Stimulated activated memory B cell treated with anti-CD40 and anti-IgM and Interleukin-4, amounts not matched to agents 10 μg/mL and 1 μg/mL and 100 μg/mL, for 72 hours (primary cell): ENCODE data around the gene PPP1R1C.

Experiments
- ATAC-seq: fragments of 150-1000 bp; cut with Tn5 transposase; 2 replicates; pipeline ENCODE4 v1.10.0; 2021
- H3K27ac Mint-ChIP-seq: one replicate; pipeline ENCODE4 v1.8.0; 2022; ENCODE audit warnings: mild to moderate bottlenecking, mixed read lengths
- H3K27me3 Mint-ChIP-seq: one replicate; pipeline ENCODE4 v1.8.0; 2022; ENCODE audit warnings: mixed read lengths
- H3K36me3 Mint-ChIP-seq: one replicate; pipeline ENCODE4 v1.8.0; 2022; ENCODE audit warnings: mixed read lengths
- H3K4me1 Mint-ChIP-seq: one replicate; pipeline ENCODE4 v1.8.0; 2022; ENCODE audit warnings: mixed read lengths
- H3K4me3 Mint-ChIP-seq: one replicate; pipeline ENCODE4 v1.8.0; 2022; ENCODE audit warnings: mild to moderate bottlenecking, moderate library complexity, mixed read lengths
- H3K9me3 Mint-ChIP-seq: one replicate; pipeline ENCODE4 v1.8.0; 2022; ENCODE audit warnings: mixed read lengths

PPP1R1C gene

GRCh38 chr2:182078988-182079602 lies 93.4 kb downstream of the PPP1R1C start:
- Mint-ChIP-seq H3K36me3 (no peaks in the 10 kb centered on the region), H3K27ac (no peak overlapping the region), H3K27me3 (no peaks in the 10 kb centered on the region), H3K9me3 (no peaks in the 10 kb centered on the region), H3K4me3 (no peak overlapping the region), H3K4me1 (no peaks in the 10 kb centered on the region)
- no peak for ATAC-seq

GRCh38 chr2:182080493-182080892 lies 94.8 kb downstream of the PPP1R1C start:
- no peak for ATAC-seq
- Mint-ChIP-seq H3K36me3 (no peaks in the 10 kb centered on the region), H3K27me3 (no peaks in the 10 kb centered on the region), H3K27ac (no peak overlapping the region), H3K4me1 (no peaks in the 10 kb centered on the region), H3K9me3 (no peaks in the 10 kb centered on the region), H3K4me3 (no peak overlapping the region)

GRCh38 chr2:182081602-182082260 lies 96.1 kb downstream of the PPP1R1C start:
- H3K27ac Mint-ChIP-seq = no peak overlapping the region
- H3K4me1 Mint-ChIP-seq = no peaks in the 10 kb centered on the region
- H3K27me3 Mint-ChIP-seq = no peaks in the 10 kb centered on the region
- no peak overlapping the region for H3K4me3 Mint-ChIP-seq
- H3K36me3 Mint-ChIP-seq = no peaks in the 10 kb centered on the region
- H3K9me3 Mint-ChIP-seq = no peaks in the 10 kb centered on the region
- ATAC-seq = no peak

GRCh38 chr2:182088681-182089320 lies 103.1 kb downstream of the PPP1R1C start:
- Mint-ChIP-seq H3K27ac (no peak overlapping the region), H3K9me3 (no peaks in the 10 kb centered on the region), H3K27me3 (peaks cover 17% of the 10 kb centered on the region), H3K4me1 (no peaks in the 10 kb centered on the region), H3K36me3 (no peaks in the 10 kb centered on the region), H3K4me3 (no peak overlapping the region)
- ATAC-seq = no peak

- ATAC-seq = no peak
- H3K4me1 Mint-ChIP-seq = no peaks in the 10 kb centered on the region
- H3K4me3 Mint-ChIP-seq = no peak overlapping the region
- H3K27ac Mint-ChIP-seq = no peak overlapping the region
- H3K27me3 Mint-ChIP-seq = peaks cover 17% of the 10 kb centered on the region
- H3K9me3 Mint-ChIP-seq = no peaks in the 10 kb centered on the region
- H3K36me3 Mint-ChIP-seq = no peaks in the 10 kb centered on the region
These were observed 104.8 kb downstream of the PPP1R1C start for GRCh38 chr2:182090486-182090885.

- H3K9me3 Mint-ChIP-seq = no peaks in the 10 kb centered on the region
- ATAC-seq = no peak
- peaks cover 8% of the 10 kb centered on the region for H3K4me1 Mint-ChIP-seq
- no peak overlapping the region for H3K27ac Mint-ChIP-seq
- H3K36me3 Mint-ChIP-seq = no peaks in the 10 kb centered on the region
- no peak overlapping the region for H3K4me3 Mint-ChIP-seq
- H3K27me3 Mint-ChIP-seq = no peaks in the 10 kb centered on the region
These were observed 112.0 kb downstream of the PPP1R1C start for GRCh38 chr2:182097571-182098164.

GRCh38 chr2:182098648-182099047 lies 113.0 kb downstream of the PPP1R1C start:
- H3K36me3 Mint-ChIP-seq = no peaks in the 10 kb centered on the region
- H3K4me3 Mint-ChIP-seq = no peak overlapping the region
- ATAC-seq = no peak
- peaks cover 8% of the 10 kb centered on the region for H3K4me1 Mint-ChIP-seq
- no peaks in the 10 kb centered on the region for H3K27me3 Mint-ChIP-seq
- no peak overlapping the region for H3K27ac Mint-ChIP-seq
- no peaks in the 10 kb centered on the region for H3K9me3 Mint-ChIP-seq

- Mint-ChIP-seq H3K9me3 (no peaks in the 10 kb centered on the region), H3K36me3 (no peaks in the 10 kb centered on the region), H3K4me1 (peaks cover 8% of the 10 kb centered on the region), H3K27ac (no peak overlapping the region), H3K27me3 (no peaks in the 10 kb centered on the region), H3K4me3 (no peak overlapping the region)
- ATAC-seq = no peak
These were observed 115.6 kb downstream of the PPP1R1C start for GRCh38 chr2:182101263-182101662.

GRCh38 chr2:182103526-182103925 lies 117.9 kb downstream of the PPP1R1C start:
- no peaks in the 10 kb centered on the region for H3K36me3 Mint-ChIP-seq
- H3K9me3 Mint-ChIP-seq = no peaks in the 10 kb centered on the region
- no peaks in the 10 kb centered on the region for H3K4me1 Mint-ChIP-seq
- no peak for ATAC-seq
- no peaks in the 10 kb centered on the region for H3K27me3 Mint-ChIP-seq
- H3K27ac Mint-ChIP-seq = no peak overlapping the region
- H3K4me3 Mint-ChIP-seq = no peak overlapping the region

GRCh38 chr2:182110347-182110746 lies 124.7 kb downstream of the PPP1R1C start:
- Mint-ChIP-seq H3K27ac (no peak overlapping the region), H3K36me3 (no peaks in the 10 kb centered on the region), H3K4me3 (no peak overlapping the region), H3K27me3 (no peaks in the 10 kb centered on the region), H3K4me1 (no peaks in the 10 kb centered on the region), H3K9me3 (no peaks in the 10 kb centered on the region)
- ATAC-seq = no peak

- no peak overlapping the region for H3K27ac Mint-ChIP-seq
- H3K4me1 Mint-ChIP-seq = no peaks in the 10 kb centered on the region
- H3K4me3 Mint-ChIP-seq = no peak overlapping the region
- H3K9me3 Mint-ChIP-seq = no peaks in the 10 kb centered on the region
- no peak for ATAC-seq
- H3K36me3 Mint-ChIP-seq = no peaks in the 10 kb centered on the region
- no peaks in the 10 kb centered on the region for H3K27me3 Mint-ChIP-seq
These were observed 127.7 kb downstream of the PPP1R1C start for GRCh38 chr2:182113334-182113733.

- Mint-ChIP-seq H3K9me3 (no peaks in the 10 kb centered on the region), H3K36me3 (no peaks in the 10 kb centered on the region), H3K4me3 (no peak overlapping the region), H3K27ac (no peak overlapping the region), H3K4me1 (no peaks in the 10 kb centered on the region), H3K27me3 (no peaks in the 10 kb centered on the region)
- no peak for ATAC-seq
These were observed 129.6 kb downstream of the PPP1R1C start for GRCh38 chr2:182115258-182115657.

- Mint-ChIP-seq H3K4me1 (no peaks in the 10 kb centered on the region), H3K27ac (no peak overlapping the region), H3K36me3 (no peaks in the 10 kb centered on the region), H3K27me3 (no peaks in the 10 kb centered on the region), H3K9me3 (no peaks in the 10 kb centered on the region), H3K4me3 (no peak overlapping the region)
- no peak for ATAC-seq
These were observed 131.1 kb downstream of the PPP1R1C start for GRCh38 chr2:182116774-182117173.

- no peaks in the 10 kb centered on the region for H3K36me3 Mint-ChIP-seq
These were observed 131.5 kb downstream of the PPP1R1C start for GRCh38 chr2:182117196-182117595.

GRCh38 chr2:182128821-182129707 lies 143.4 kb downstream of the PPP1R1C start:
- no peak overlapping the region for H3K27ac Mint-ChIP-seq
- no peak for ATAC-seq
- no peaks in the 10 kb centered on the region for H3K36me3 Mint-ChIP-seq
- no peaks in the 10 kb centered on the region for H3K27me3 Mint-ChIP-seq
- no peak overlapping the region for H3K4me3 Mint-ChIP-seq
- no peaks in the 10 kb centered on the region for H3K4me1 Mint-ChIP-seq
- peaks cover 2% of the 10 kb centered on the region for H3K9me3 Mint-ChIP-seq

More at GRCh38 chr2:182117196-182117595, 131.5 kb downstream of the PPP1R1C start:
- no peaks in the 10 kb centered on the region for H3K4me1 Mint-ChIP-seq
- H3K4me3 Mint-ChIP-seq = no peak overlapping the region
- no peak overlapping the region for H3K27ac Mint-ChIP-seq
- no peaks in the 10 kb centered on the region for H3K27me3 Mint-ChIP-seq
- no peaks in the 10 kb centered on the region for H3K9me3 Mint-ChIP-seq
- ATAC-seq = no peak
